GM12878 (cell line): ENCODE results near the gene CA14. TPM values are rescaled to one million over a fixed set of nuclear protein-coding genes. Genes with fewer than 3 reads are reported as not detected.
A peak's percentile ranks its signal among the peaks of the same experiment; 100 is the strongest.

Experiments
- ATAC-seq: fragments of 200-7000 bp; cut with Tn5 transposase; 3 replicates; pipeline ENCODE4 v1.9.1; 2020; ENCODE audit warnings: mild to moderate bottlenecking, moderate library complexity
- BruUV-seq: library from RNA; stranded (reverse); fragments of 400-500 nt; replicated peaks from 2 replicates; lab custom pipeline; 2021; lab: Mats Ljungman, UMichigan
- CTCF ChIA-PET: fragments of 300-600 bp; sonication (Branson Sonifier 250); formaldehyde crosslinking; extraction: SDS; loops from one replicate; lab custom pipeline; 2021; ENCODE audit warnings: inconsistent platforms; lab: Yijun Ruan, JAX
- POLR2A ChIA-PET: fragments of 350-600 bp; formaldehyde crosslinking; extraction: SDS; loops from one replicate; lab custom pipeline; 2021; ENCODE audit warnings: inconsistent platforms; lab: Charles Lee
- RAD21 ChIA-PET: fragments of 300-600 bp; sonication (Branson Sonifier 250); formaldehyde crosslinking; loops from one replicate; lab custom pipeline; 2023; ENCODE audit warnings: antibody characterized with exemption; ENCODE audit not compliant: unreplicated experiment; lab: Charles Lee
- SMC1A ChIA-PET: fragments of 300-600 bp; sonication (Branson Sonifier 250); formaldehyde crosslinking; loops from one replicate; lab custom pipeline; 2023; ENCODE audit not compliant: unreplicated experiment, uncharacterized antibody; lab: Charles Lee
- DNase-seq: peaks from one replicate; pipeline ENCODE4 v3.0.0-alpha.2; 2011; ENCODE audit warnings: low read depth, low spot score
- FAIRE-seq: peaks from 3 replicates; lab custom pipeline; 2011; peaks lifted over from hg19 to GRCh38; lab: Jason Lieb, UNC
- H2AFZ ChIP-seq: 2 replicates; pipeline ENCODE4 v1.6.0; 2011; ENCODE audit warnings: low read depth, low read length, control low read depth; ENCODE audit not compliant: control insufficient read depth
- H3K27ac ChIP-seq: 2 replicates; pipeline ENCODE4 v1.5.1; 2011; ENCODE audit warnings: control low read depth; ENCODE audit not compliant: control insufficient read depth, insufficient read depth
- H3K27me3 ChIP-seq, 2 experiments: replicated peaks in 1 of 2; 2 replicates each; pipeline versions ENCODE4 v1.6.0 to v1.6.1; 2011; ENCODE audit warnings: low read length in 1 of 2; ENCODE audit not compliant: control insufficient read depth in 2 of 2, insufficient read depth in 2 of 2
- H3K36me3 ChIP-seq, 2 experiments: 2 replicates each; pipeline ENCODE4 v1.5.1; 2011; ENCODE audit warnings: low read length in 1 of 2; ENCODE audit not compliant: control insufficient read depth in 2 of 2, insufficient read depth in 2 of 2
- H3K4me1 ChIP-seq: 2 replicates; pipeline ENCODE4 v1.6.1; 2011; ENCODE audit warnings: mild to moderate bottlenecking, low read length, moderate library complexity, mixed read lengths; ENCODE audit not compliant: control insufficient read depth, insufficient read depth
- H3K4me2 ChIP-seq: 2 replicates; pipeline ENCODE4 v1.6.0; 2011; ENCODE audit warnings: control low read depth; ENCODE audit not compliant: control insufficient read depth, insufficient read depth
- H3K4me3 ChIP-seq: fragments of 200-600 bp; sonication (generic); 2 replicates; pipeline ENCODE4 v1.5.1; 2016
- H3K79me2 ChIP-seq: 2 replicates; pipeline ENCODE4 v1.6.0; 2011; ENCODE audit warnings: low read length; ENCODE audit not compliant: control insufficient read depth, insufficient read depth
- H3K9ac ChIP-seq: 2 replicates; pipeline ENCODE4 v1.8.0; 2011; ENCODE audit warnings: low read length, control low read depth, mixed read lengths; ENCODE audit not compliant: control insufficient read depth, insufficient read depth
- H3K9me3 ChIP-seq: replicated peaks from 3 replicates; pipeline ENCODE4 v1.5.1; 2011; ENCODE audit warnings: mild to moderate bottlenecking, low read length; ENCODE audit not compliant: control insufficient read depth, insufficient read depth
- H4K20me1 ChIP-seq: 2 replicates; pipeline ENCODE4 v1.6.0; 2011; ENCODE audit not compliant: control insufficient read depth, insufficient read depth
- CHD1 ChIP-seq: IDR thresholded peaks from 2 replicates; pipeline ENCODE4 v1.6.1; 2012; ENCODE audit warnings: low read depth, low read length, improper control_type of control experiment
- EGR1 ChIP-seq, 2 experiments: IDR thresholded peaks; 1 replicate in 1 of 2; 2 replicates in 1 of 2; pipeline ENCODE4 v1.6.1; 2011 to 2012; ENCODE audit warnings: low read depth in 2 of 2, low read length in 2 of 2, borderline replicate concordance in 1 of 2, mild to moderate bottlenecking in 1 of 2, moderate library complexity in 1 of 2
- EZH2 ChIP-seq: IDR thresholded peaks from 2 replicates; pipeline ENCODE4 v1.6.1; 2012; ENCODE audit warnings: low read depth, mild to moderate bottlenecking, control low read depth, inconsistent platforms, low read length, borderline replicate concordance; ENCODE audit not compliant: control insufficient read depth
- FOXM1 ChIP-seq: IDR thresholded peaks from 2 replicates; pipeline ENCODE4 v1.6.1; 2012; ENCODE audit warnings: low read depth, mild to moderate bottlenecking, inconsistent platforms, low read length, moderate library complexity
- GATAD2B ChIP-seq: fragments of 450-650 bp; conservative IDR thresholded peaks from 2 replicates; pipeline ENCODE4 v1.6.1; 2017; ENCODE audit warnings: low read depth, mild to moderate bottlenecking, moderate library complexity
- LARP7 ChIP-seq: fragments of 450-650 bp; IDR thresholded peaks from 2 replicates; pipeline ENCODE4 v1.6.1; 2017; ENCODE audit warnings: mild to moderate bottlenecking
- RAD51 ChIP-seq: fragments of 450-650 bp; IDR thresholded peaks from 2 replicates; pipeline ENCODE4 v1.6.1; 2016; ENCODE audit warnings: moderate library complexity, mild to moderate bottlenecking, inconsistent platforms
- SMAD5 ChIP-seq: IDR thresholded peaks from 2 replicates; pipeline ENCODE4 v1.6.1; 2016; ENCODE audit warnings: antibody characterized with exemption, low read depth
- SRF ChIP-seq, 2 experiments: IDR thresholded peaks; 2 replicates each; pipeline ENCODE4 v1.6.1; 2011; ENCODE audit warnings: low read depth in 2 of 2, low read length in 2 of 2, mild to moderate bottlenecking in 1 of 2, moderate library complexity in 1 of 2
- WGBS: methylation state at CpG from one replicate; pipeline ENCODE4 v1.1.6; 2016; ENCODE audit warnings: low lambda C conversion rate; ENCODE audit not compliant: insufficient replicate concordance, insufficient coverage; ENCODE audit errors: missing lambda C conversion rate; 5-methylcytosine and 5-hydroxymethylcytosine counted together
- in situ Hi-C: fragments of 300-500 bp; cut with MboI; formaldehyde crosslinking; loops from 9 replicates; pipeline ENCODE4 v1.14.3; 2018; ENCODE audit warnings: mixed read lengths
- intact Hi-C: fragments of 100-400 bp; cut with micrococcal nuclease; formaldehyde crosslinking; loops from one replicate; pipeline ENCODE4 v1.14.2; 2022; ENCODE audit not compliant: unreplicated experiment
- polyA plus RNA-seq, 11 experiments: library from polyadenylated mRNA; depleted of rRNA in 4 of 11; unstranded in 6 of 11; stranded (reverse) in 5 of 11; fragments of >200 nt; fragmentation: Nextera tagmentation in 4 of 11; fragmentation: Illumina TruSeq in 1 of 11; extraction: Ambion mirVana in 4 of 11; extraction: Trizol in 1 of 11; gene quantifications; 1 replicate in 1 of 11; 2 replicates in 10 of 11; pipeline versions ENCODE4 v1.2.1 to v1.2.3, GENCODE V29; 2011 to 2016; ENCODE audit warnings: inconsistent platforms in 2 of 11, missing spikeins in 2 of 11, low read depth in 1 of 11
- total RNA-seq, 4 experiments: library from RNA; depleted of rRNA in 3 of 4; stranded (reverse); fragments of >200 nt in 3 of 4; fragmentation: Illumina TruSeq in 1 of 4; extraction: Trizol in 1 of 4; gene quantifications; 2 replicates each; pipeline versions ENCODE4 v1.2.1 to v1.2.3, GENCODE V29; 2013 to 2021
- TF ChIP-seq, protein P1 (sequence below): fragments of 450-650 bp; conservative IDR thresholded peaks from 2 replicates; pipeline ENCODE4 v1.6.1; 2017; ENCODE audit warnings: mild to moderate bottlenecking, moderate library complexity

CA14 gene
- total and polyA plus RNA-seq, 10 of the 15 experiments (the other 5 are each of a cell fraction or from before 2014, with no cell fraction given), result 0.11 to 0.35 (median 0.29) TPM; not detected in 6

DNA sequence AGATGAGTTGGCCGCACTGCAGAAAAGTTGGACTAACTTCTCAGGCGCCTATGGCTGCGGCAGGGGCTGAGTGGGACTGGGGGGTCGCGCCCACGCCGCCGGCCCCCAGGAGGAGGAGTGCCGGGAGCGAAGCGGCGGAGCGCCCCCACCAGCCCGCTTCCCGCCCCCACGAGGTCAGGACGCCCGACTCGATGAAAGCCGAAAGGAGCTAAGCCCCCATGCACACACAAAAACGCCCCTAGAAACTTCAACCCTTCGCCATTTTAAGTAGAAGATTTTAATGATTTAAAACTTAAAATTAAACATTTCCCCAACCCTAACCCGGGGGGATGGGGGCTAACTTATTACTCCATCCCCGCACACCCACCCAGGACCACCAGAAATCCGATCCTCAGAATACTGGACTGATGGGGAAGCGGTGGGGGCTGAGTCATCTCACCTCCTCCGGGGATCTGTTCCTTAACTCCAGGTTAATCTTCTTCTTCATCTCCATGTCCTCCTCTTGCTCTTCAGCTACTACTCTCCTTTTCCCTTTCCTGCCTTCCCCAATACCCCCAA, 22.2 kb upstream of the CA14 start:
- RAD21 ChIA-PET, result no interaction called here
- no peaks in the 10 kb centered on the region for H4K20me1 ChIP-seq
- 3% methylated on average over 27 of the region's 27 CpGs for WGBS
- FAIRE-seq (no peak), ATAC-seq (peak; percentile 10), DNase-seq (no peak)
- SMC1A ChIA-PET, result no interaction called here
- no peaks in the 10 kb centered on the region for H3K4me1 ChIP-seq
- H2AFZ ChIP-seq, result peak overlapping the region; percentile 0; the same call in 1 of the 2 replicates
- CTCF ChIA-PET, result interaction anchor here (0.7 kb wide), 1 partner anchor 62 kb away, joined by 3 read pairs; no protein-coding TSS in a partner anchor
- in situ Hi-C loops, result no loop called here
- peaks cover 53% of the 10 kb centered on the region for H3K79me2 ChIP-seq
- TSS peak; percentile 90 for BruUV-seq
- H3K27ac ChIP-seq, result peak overlapping the region; percentile 99
- intact Hi-C loops, result loop anchor here (5.0 to 10.0 kb wide), 2 partner anchors 37 to 129 kb away; partner anchors contain the start of genes C1orf54 and RPRD2
- POLR2A ChIA-PET, result interaction anchor here (0.5 to 1.0 kb wide), 3 partner anchors 20 to 83 kb away, joined by 3 to 4 read pairs (median 4); no protein-coding TSS in a partner anchor
- TF ChIP-seq RAD51 (0 out of 2 replicates have a peak, but pooled peaks have one; percentile 9), GATAD2B (peak; percentile 42; the same call in 1 of the 2 replicates), FOXM1 (peak; percentile 0; the same call in 1 of the 2 replicates), EZH2 (no peak), LARP7 (0 out of 2 replicates have a peak, but pooled peaks have one; percentile 66), SMAD5 (no peak), SRF (IDR thresholded peaks at IDR 0.05; ENCODE audit: low read depth in 2 of 2, low read length in 2 of 2) (no peak), EGR1 (IDR thresholded peaks at IDR 0.05; ENCODE audit: borderline replicate concordance in 1 of 2, low read depth in 2 of 2, low read length in 2 of 2) (0 out of 3 replicates have a peak, but pooled peaks of 1 of the 2 experiments have one; percentile 51), CHD1 (no peak)
- TF ChIP-seq, protein P1, sequence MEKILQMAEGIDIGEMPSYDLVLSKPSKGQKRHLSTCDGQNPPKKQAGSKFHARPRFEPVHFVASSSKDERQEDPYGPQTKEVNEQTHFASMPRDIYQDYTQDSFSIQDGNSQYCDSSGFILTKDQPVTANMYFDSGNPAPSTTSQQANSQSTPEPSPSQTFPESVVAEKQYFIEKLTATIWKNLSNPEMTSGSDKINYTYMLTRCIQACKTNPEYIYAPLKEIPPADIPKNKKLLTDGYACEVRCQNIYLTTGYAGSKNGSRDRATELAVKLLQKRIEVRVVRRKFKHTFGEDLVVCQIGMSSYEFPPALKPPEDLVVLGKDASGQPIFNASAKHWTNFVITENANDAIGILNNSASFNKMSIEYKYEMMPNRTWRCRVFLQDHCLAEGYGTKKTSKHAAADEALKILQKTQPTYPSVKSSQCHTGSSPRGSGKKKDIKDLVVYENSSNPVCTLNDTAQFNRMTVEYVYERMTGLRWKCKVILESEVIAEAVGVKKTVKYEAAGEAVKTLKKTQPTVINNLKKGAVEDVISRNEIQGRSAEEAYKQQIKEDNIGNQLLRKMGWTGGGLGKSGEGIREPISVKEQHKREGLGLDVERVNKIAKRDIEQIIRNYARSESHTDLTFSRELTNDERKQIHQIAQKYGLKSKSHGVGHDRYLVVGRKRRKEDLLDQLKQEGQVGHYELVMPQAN, result peak; percentile 7; the same call in 1 of the 2 replicates
- peaks cover 0 to 5% of the 10 kb centered on the region in 2 experiments; a peak in 1 of 4 replicates for H3K36me3 ChIP-seq
- peak overlapping the region; percentile 87 for H3K4me3 ChIP-seq
- peak overlapping the region; percentile 100 for H3K9ac ChIP-seq
- no peaks in the 10 kb centered on the region for H3K27me3 ChIP-seq
- H3K9me3 ChIP-seq, result no peaks in the 10 kb centered on the region
- peak overlapping the region; percentile 56 for H3K4me2 ChIP-seq
